ENCODE measurements around the gene HAUS5.
"Not testable (repeated sequence)": the region's sequence is repeated elsewhere in the genome, so short reads cannot be mapped to it uniquely, and the experiment has no call there.

The HAUS5 gene, protein sequence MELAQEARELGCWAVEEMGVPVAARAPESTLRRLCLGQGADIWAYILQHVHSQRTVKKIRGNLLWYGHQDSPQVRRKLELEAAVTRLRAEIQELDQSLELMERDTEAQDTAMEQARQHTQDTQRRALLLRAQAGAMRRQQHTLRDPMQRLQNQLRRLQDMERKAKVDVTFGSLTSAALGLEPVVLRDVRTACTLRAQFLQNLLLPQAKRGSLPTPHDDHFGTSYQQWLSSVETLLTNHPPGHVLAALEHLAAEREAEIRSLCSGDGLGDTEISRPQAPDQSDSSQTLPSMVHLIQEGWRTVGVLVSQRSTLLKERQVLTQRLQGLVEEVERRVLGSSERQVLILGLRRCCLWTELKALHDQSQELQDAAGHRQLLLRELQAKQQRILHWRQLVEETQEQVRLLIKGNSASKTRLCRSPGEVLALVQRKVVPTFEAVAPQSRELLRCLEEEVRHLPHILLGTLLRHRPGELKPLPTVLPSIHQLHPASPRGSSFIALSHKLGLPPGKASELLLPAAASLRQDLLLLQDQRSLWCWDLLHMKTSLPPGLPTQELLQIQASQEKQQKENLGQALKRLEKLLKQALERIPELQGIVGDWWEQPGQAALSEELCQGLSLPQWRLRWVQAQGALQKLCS

DNA sequence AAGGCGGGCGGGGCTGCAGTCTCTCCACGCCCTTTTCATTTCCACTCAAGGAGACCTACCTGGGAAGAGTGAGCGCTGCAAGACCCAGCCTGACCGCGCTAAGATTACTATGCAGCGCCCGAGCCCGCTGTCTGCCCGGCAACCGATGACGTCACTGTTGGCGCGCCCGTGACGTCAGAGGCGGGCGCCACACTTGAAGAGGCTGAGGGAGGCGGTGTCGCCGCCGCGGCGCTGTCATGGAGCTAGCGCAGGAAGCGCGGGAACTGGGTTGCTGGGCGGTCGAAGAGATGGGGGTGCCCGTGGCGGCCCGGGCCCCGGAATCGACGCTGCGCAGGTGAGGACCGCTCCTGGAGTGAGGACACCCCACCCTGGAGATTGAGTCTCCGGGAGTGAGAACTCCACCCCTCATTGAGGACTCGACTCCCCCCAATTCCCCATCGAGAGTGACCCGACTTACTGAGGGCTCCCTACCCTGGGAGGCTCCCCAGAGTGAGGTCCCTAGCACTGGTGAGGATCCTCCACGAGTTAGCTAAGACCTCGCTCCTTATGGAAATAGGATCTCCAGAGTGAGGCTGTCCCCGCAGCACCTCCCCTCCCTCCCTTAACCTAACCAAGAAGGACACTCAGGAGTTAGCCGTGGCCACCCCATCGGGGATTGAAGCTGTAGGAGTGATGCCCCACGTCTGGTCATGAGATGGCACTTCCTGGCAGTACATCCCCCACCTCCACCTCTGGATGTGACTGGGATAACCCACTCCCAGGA, at the start of gene HAUS5:
TSS of gene HAUS5 (plus strand) at position 177 of the 763 bp plus-strand sequence. CDS start at position 237, 60 bp downstream.
- DNase-seq: peak; percentile 34 to 93 (median 84)

DNA sequence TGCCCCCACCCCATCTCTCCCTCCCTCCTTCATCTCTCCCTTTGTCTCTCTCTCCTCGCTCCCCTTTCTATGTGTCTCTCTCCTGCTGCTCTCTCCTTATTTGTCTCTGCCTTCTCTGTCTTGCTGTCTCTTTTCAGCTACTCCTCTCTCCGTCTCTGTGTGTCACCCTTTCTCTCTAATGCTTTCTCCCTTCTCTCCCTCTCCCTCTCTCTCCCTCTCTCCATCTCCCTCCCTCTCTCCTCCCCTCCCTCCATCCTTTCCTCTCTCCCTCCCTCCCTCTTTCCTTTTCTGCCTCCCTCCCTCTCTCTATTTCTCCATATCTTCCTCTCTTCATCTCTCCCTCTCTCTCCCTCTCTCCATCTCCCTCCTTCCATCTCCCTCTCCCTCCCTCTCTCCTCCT, 49.8 kb upstream of the HAUS5 start:
- no peak for DNase-seq

DNA sequence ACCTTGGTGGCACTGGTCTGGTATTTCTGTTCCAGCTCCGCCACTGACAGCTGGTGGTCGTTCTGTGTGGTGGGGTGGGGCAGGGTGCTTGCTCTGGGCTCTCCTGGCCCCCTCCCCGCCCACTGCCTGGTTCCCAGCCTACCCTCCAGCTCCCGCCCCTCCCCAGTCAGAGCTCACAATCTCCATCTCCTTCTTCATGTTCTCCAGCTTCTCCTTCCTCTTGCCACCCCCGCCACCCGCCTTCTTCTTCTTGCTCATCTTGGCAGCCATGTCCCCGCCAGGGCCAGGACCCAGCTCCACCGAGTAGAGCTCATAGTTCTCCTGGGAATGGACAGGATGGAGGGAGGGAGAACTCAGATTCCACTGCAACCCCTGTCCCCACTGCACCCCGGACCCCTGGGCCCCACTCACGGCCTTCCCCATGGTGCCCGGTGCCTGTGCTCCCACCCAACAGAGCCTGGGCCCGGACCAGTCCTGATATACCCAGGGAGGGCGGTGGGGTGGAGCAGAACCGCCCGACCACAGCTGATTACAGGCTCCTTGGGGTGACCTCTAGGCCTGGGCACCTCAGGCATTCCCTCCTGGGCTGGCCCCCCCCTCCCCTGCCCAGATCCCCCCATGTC, 49.2 kb upstream of the HAUS5 start, which contains the start of gene ATP4A:
TSS of gene ATP4A (minus strand) at position 452 of the 623 bp plus-strand sequence. CDS start at position 423, 29 bp downstream.
- no peak for DNase-seq

DNA sequence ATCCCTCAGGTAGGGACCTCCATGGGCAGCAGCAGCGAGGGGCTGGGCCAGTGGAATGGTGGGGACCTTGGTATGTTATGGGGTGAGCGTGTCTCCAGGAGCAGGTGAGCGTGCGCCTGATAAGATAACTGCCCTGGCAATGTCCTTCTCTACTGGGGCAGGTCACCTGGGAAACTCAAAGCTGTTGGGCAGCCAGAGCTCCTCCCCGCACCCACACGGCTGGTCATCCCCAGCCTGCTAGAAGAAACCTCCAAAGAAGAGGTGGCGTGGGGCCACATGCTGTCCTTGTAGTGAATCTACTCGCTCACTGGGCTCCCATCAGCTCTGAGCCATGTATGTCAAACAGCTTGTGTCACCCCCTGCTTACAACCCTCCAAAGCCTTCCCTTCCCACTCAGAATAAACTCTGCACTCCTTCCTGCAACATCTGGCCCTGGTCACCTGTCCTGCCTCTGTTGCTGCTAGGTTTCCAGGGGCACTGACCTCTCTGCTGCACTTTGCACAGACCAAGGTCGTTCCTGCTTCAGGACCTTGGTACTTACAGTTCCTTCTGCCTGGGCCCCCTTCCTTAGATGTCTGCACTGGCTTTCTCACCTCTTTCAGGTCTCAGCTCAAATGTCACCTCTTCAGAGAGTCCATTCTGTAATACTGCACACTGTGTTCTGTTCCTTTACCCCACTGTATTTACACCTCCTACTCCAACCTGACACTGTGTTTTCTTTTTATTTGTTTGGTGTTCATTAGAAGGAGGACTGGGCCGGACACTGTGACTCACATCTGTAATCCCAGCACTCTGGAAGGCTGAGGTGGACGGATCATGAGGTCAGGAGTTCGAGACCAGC, 47.3 kb upstream of the HAUS5 start:
- DNase-seq: no peak

DNA sequence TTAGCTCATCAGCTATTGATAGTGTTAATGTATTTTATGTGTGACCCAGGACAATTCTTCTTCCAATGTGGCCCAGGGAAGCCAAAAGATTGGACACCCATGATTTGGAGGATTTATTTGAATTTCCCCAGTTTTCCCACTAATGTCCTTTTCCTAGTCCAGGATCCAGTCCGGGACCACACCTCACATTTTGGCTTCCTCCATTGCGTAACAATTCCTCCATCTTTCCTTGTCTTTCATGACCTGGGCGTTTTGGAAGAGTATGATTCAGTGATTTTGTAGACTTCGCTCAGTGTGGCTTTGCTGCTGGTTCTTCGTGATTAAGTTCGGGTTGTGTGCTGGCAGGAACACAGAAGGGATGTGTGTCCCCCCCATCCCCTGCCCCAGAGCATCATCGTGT, 45.8 kb upstream of the HAUS5 start:
- no peak for DNase-seq

DNA sequence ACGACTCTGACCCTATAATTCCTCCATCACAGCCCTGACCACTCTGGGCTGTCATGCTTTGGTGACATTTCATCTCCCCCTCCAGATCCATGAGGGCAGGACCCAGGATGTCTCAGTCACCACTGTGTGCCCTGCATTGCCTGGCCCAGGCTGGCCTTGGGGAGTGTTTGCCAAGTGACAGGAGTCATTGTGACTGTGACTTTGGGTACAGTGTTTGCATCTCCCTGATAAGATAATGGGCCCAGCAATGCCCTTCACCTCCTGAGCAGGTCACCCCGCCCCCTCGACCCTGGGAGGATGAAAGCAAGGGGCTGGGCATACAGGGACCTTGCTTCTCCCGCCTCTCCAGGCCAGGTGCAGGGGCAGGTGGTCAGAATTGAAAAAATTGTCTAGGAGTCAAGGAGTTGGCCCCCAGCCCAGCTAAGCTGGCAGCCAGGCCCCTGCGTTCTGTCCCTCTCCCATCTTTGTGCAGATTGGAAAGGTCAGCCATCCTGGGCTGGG, 43.2 kb upstream of the HAUS5 start:
- DNase-seq: no peak

DNA sequence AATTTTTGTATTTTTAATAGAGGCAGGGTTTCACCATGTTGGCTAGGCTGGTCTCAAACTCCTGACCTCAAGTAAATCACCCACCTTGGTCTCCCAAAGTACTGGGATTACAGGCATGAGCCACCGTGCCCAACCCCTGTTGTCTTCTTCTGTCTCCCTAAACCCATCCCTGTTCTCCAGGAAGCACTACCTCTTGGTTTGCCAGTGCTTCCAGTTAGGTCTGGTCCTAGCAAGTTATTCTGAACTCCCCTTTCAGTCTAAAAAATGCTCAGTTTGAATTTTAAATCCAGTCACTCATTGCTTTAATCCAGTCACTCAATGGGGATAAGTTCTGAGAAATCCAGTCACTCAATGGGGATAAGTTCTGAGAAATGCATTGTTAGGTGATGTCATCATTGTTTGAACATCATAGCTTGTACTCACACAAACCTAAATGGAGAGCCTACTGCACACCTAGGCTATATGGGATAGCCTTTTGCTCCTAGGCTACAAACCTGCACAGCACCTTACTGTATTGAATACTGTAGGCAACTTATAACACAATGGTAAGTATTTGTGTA, 41.0 kb upstream of the HAUS5 start:
- no peak for DNase-seq

DNA sequence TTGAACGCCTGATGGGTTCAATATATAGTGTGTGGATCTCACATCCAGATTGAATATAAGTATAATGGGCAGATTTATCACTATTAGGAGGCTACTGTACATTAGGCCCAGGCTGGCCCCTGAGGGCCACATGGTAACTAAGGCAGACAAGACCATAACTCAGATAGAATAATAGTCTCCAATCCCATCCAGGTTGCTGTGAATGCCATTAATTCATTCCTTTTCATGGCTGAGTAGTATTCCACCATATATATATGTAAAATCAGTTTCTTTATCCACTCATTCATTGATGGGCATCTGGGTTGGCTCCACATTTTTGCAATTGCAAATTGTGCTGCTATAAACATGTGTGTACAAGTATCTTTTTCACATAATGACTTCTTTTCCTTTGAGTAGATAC, 34.6 kb upstream of the HAUS5 start:
- DNase-seq: no peak

DNA sequence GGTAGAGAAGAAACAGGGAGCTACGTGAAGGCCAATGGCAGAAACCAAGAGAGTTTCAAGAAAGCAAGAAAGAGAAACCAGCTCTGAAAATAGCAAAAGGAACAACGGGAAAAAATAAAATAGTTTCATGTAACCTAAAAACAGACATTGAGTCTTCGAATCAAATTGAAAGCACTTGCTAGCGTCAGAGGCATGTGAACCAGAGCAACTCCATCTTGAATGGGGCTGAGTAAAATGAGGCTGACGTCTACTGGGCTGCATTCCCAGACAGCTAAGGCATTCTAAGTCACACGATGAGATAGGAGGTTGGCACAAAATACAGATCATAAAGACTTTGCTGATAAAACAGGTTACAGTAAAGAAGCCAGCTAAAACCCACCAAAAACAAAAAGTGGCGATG, 33.8 kb upstream of the HAUS5 start:
- no peak for DNase-seq

DNA sequence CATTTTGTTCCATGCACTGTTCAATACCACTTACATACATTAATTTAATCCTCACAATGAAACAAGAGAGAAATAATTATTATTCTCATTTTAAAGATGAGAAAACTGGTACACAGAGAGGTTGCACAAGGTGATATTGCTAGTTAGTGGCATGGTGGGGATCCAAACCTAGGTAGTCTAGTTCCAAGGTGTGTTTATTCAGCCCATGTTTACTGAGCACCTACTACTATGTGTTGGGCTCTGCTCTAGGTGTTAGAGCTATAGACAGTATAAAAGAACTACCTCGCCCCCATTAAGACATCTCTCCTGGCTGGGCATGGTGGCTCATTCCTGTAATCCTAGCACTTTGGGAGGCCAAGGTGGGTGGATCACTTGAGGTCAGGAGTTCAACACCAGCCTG, 29.8 kb upstream of the HAUS5 start:
- DNase-seq: no peak

DNA sequence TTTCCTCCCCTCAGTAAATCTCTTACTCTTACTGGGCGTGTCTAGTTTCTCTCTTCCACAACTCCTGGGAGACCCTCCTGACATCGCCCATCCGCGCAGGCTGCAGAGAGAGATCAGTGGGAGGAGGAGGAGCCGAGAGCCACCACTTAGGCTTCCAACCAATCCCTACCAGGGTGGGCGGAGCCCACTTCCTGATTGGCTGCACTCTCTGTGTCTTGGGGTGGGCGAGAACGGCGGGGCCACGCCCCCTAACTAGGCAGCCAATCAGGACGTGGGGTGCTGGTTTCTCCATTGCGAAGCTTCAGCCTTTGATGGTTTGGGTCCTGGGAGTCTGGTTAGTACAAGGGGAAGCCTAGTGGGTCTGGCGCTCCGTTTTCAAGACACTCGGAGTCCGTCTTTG, 26.7 kb upstream of the HAUS5 start, which contains the start of gene PMIS2:
TSS of gene PMIS2 (plus strand) at position 326 of the 400 bp plus-strand sequence. CDS start 87 bp downstream, outside the sequence.
- DNase-seq: peak in 1 of 51 donors; percentile 23

DNA sequence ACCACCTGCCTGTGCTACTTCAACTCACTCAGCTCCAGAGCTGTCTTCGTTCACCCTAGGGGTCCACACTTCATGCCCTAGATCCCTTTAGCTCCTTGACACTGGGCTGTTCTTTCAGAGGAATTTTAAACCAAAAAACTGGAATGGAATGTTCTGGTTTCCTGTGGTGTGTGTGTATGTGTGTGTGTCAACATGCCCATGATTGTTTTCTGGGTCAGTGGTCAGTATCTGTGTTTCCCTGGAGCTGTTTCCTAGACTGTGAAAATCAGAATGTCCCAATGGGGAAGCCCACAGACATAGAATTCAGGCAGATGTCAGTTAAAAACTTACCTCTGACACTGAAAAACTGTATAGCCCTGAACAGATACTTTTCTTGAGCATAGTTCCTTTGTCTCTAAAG, 25.2 kb upstream of the HAUS5 start:
- no peak for DNase-seq

DNA sequence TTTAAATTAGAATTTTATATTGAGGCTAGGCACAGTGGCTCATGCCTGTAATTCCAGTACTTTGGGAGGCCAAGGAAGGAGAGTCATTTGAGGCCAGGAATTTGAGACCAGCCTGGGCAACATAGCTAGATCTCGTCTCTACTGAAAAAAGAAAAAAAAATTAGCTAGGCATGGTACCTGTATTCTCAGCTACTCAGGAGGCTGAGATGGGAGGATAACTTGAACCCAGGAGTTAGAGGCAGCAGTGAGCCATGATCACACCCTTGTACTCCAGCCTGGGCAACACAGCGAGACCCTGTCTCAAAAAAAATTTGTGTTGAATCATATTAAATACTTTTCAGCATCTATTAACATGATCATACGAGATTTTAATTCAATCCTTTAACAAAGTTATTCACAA, 21.7 kb upstream of the HAUS5 start:
- DNase-seq: no peak

DNA sequence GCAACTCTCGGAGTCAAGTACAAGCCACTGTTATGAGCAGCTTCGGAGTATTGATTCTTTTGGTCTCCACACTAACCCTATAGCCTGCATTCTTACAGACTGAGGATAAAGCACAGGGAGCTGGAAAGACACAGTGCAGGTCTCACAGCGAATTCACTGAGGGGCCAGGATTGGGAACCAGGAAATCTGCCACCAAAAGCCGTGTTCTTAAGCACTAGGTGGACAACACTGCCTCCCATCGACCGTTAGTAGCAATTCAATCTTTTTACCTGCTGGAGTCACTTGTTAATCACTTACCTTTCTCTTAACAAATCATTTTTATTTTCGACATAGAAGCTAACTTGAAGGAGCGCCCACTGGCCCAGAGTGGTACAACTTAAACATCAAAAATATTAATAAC, 20.3 kb upstream of the HAUS5 start:
- DNase-seq: peak in 2 of 51 donors; percentile 0 to 2

DNA sequence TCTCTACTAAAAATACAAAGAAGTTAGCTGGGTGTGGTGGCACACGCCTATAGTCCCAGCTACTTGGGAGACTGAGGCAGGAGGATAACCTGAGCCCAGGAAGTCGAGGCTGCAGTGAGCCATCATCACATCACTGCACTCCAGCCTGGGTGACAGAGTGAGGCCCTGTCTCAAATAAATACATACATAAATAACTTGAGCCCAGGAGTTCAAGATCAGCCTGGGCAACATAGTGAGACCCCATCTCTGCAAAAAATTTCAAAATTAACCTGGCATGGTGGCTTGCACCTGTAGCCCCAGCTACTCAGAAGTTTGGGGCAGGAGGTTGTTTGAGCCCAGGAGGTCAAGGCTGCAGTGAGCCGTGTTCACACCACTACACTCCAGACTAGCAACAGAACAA, 17.5 kb upstream of the HAUS5 start:
- not testable (repeated sequence) for DNase-seq

DNA sequence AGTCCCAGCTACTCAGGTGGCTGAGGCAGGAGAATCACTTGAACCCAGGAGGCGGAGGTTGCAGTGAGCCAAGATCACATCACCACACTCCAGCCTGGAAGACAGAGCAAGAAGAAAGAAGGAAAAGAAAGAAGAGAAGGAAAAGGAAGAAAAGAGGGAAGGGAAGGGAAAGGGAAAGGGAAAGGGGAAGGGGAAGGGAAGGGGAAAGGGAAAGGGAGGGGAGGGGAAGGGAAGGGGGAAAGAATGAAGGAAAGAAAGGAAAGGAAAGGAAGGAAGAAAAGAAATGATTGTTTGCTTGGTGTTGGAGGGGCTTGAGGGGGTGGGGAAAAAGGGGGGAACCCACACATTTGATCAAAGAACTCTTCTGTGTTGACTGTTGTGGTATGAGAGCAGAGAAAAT, 16.6 kb upstream of the HAUS5 start:
- DNase-seq: no peak

DNA sequence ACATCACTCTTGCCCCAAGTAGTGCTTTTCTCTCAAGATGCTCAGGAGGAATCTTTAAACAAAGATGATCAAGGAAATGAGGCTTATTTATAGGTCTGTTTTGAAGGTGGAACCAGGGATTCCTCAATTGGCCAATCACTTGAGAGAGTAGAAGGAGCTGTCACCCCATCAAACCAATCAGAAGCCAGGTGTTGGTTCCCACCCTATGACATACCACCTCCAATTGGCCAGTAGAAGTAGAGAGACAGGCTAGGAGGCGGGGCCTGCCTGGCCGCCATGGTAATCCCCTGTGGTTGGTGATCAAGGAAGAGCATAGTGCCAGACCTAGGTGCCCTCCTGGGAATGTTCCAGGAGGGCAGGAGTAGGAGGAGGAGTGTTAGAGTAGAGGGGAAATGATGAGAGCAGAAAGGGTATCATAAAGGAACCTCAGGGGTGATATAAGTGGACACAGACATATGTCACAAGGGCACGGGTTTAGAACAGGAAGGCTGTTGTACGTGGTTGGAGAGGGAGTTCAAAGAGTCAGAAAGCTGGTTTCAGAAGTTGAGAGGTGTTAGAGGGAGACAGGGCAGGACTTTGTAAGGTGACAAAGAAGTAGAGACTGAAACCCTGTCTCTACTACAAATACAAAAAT, 16.1 kb upstream of the HAUS5 start:
- DNase-seq: no peak

DNA sequence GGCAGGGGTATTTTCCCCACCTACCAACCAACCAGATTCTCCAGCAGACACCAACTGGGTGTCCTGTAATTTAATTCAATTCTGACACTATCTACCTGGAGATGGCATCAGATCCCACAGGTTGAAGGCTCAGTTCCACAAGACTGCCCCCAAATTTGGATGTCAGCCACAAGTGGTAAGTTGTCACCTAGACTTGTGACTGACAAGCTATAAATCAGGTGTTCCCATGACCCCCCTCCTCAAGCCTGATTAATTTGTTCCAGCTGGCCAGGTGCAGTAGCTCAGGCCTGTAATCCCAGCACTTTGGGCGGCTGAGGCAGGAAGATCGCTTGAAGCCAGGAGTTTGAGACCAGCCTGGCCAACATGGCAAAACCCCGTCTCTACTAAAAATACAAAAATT, 10.6 kb upstream of the HAUS5 start:
- no peak for DNase-seq

DNA sequence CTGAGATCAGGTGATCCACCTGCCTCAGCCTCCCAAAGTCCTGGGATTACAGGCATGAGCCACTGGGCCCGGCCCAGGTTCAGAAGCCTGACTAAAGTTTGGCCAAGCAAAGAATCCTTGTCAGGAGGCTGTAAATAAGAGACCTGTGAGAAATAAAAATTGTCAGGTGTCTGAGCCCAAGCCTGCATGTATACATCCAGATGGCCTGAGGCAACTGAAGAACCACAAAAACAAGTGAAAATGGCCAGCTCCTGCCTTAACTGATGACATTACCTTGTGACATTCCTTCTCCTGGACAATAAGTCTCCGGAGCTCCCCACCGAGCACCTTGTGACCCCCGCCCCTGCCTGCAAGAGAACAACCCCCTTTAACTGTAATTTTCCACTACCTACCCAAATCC, 8.1 kb upstream of the HAUS5 start:
- DNase-seq: not testable (repeated sequence)

DNA sequence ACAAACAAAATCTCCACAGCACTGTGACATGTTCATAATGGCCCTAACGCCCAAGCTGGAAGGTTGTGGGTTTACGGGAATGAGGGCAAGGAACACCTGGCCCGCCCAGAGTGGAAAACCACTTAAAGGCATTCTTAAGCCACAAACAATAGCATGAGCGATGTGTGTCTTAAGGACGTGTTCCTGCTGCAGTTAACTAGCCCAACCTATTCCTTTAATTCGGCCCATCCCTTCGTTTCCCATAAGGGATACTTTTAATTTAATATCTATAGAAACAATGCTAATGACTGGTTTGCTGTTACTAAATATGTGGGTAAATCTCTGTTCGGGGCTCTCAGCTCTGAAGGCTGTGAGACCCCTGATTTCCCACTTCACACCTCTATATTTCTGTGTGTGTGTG, 5.4 kb upstream of the HAUS5 start:
- DNase-seq: not testable (repeated sequence)
